HepG2 (cell line): ENCODE data around the gene ZNF540. TPM values are rescaled to one million over a fixed set of nuclear protein-coding genes. Genes with fewer than 3 reads are reported as not detected.

Source experiments
- CREBL2 ChIP-seq: sonication (generic); formaldehyde crosslinking; IDR thresholded peaks from 2 replicates; pipeline ENCODE4 v1.8.1; 2023; ENCODE audit warnings: missing genetic modification reagents, mild to moderate bottlenecking, borderline replicate concordance
- EED ChIP-seq: sonication (generic); formaldehyde crosslinking; IDR thresholded peaks from 2 replicates; pipeline ENCODE4 v1.5.0; 2020; ENCODE audit warnings: mild to moderate bottlenecking, missing genetic modification reagents
- HOXA5 ChIP-seq: sonication (generic); formaldehyde crosslinking; IDR thresholded peaks from 2 replicates; pipeline ENCODE4 v1.4.0; 2020; ENCODE audit warnings: missing genetic modification reagents
- IKZF5 ChIP-seq: IDR thresholded peaks from 2 replicates; pipeline ENCODE4 v1.6.1; 2018; ENCODE audit warnings: missing genetic modification reagents, mild to moderate bottlenecking, missing compliant biosample characterization
- KDM3A ChIP-seq: IDR thresholded peaks from 2 replicates; pipeline ENCODE4 v1.6.1; 2018; ENCODE audit warnings: low read depth, missing compliant biosample characterization
- KLF13 ChIP-seq: sonication (generic); formaldehyde crosslinking; IDR thresholded peaks from 2 replicates; pipeline ENCODE4 v1.4.0; 2020; ENCODE audit warnings: mild to moderate bottlenecking, missing genetic modification reagents
- NAIF1 ChIP-seq: sonication (generic); formaldehyde crosslinking; IDR thresholded peaks from 2 replicates; pipeline ENCODE4 v1.5.0; 2020; ENCODE audit warnings: mild to moderate bottlenecking, missing genetic modification reagents, borderline replicate concordance
- NFE2 ChIP-seq: sonication (generic); formaldehyde crosslinking; IDR thresholded peaks from 2 replicates; pipeline ENCODE4 v1.4.0; 2020; ENCODE audit warnings: missing genetic modification reagents
- NFKB2 ChIP-seq: sonication (generic); formaldehyde crosslinking; IDR thresholded peaks from 2 replicates; pipeline ENCODE4 v1.4.0; 2020; ENCODE audit warnings: missing genetic modification reagents, borderline replicate concordance
- RBM39 ChIP-seq: fragments of 200-400 bp; formaldehyde crosslinking; IDR thresholded peaks from one replicate; pipeline ENCODE4 v1.6.1; 2018; ENCODE audit warnings: antibody characterized with exemption, mild to moderate bottlenecking, low read depth, low read length; ENCODE audit not compliant: poor library complexity, severe bottlenecking
- SP2 ChIP-seq: sonication (generic); formaldehyde crosslinking; IDR thresholded peaks from 2 replicates; pipeline ENCODE4 v1.5.1; 2020; ENCODE audit warnings: mild to moderate bottlenecking, missing genetic modification reagents
- ZBED4 ChIP-seq: sonication (generic); formaldehyde crosslinking; IDR thresholded peaks from 2 replicates; pipeline ENCODE4 v1.4.0; 2020; ENCODE audit warnings: missing genetic modification reagents, borderline replicate concordance
- ZFP36 ChIP-seq: fragments of 150-350 bp; IDR thresholded peaks from 2 replicates; pipeline ENCODE4 v1.6.1; 2018; ENCODE audit warnings: borderline replicate concordance, low read length, low read depth; ENCODE audit not compliant: partially characterized antibody
- ZIK1 ChIP-seq: sonication (generic); formaldehyde crosslinking; IDR thresholded peaks from 2 replicates; pipeline ENCODE4 v1.5.0; 2020; ENCODE audit warnings: mild to moderate bottlenecking, low read depth, missing genetic modification reagents, borderline replicate concordance
- ZNF142 ChIP-seq: sonication (generic); formaldehyde crosslinking; IDR thresholded peaks from 2 replicates; pipeline ENCODE4 v1.4.0; 2020; ENCODE audit warnings: missing genetic modification reagents
- ZNF652 ChIP-seq: IDR thresholded peaks from 2 replicates; pipeline ENCODE4 v1.6.1; 2016; ENCODE audit warnings: low read depth, borderline replicate concordance
- polyA plus RNA-seq, 8 experiments: library from polyadenylated mRNA; depleted of rRNA in 3 of 8; stranded (reverse) in 7 of 8; unstranded in 1 of 8; fragments of >200 nt; fragmentation: Illumina TruSeq in 4 of 8; extraction: Trizol in 4 of 8; gene quantifications; 2 replicates each; pipeline versions ENCODE4 v1.2.1 to v1.2.3, GENCODE V29; 2011 to 2016; ENCODE audit warnings: low read depth in 4 of 8, missing spikeins in 1 of 8, mixed read lengths in 1 of 8; ENCODE audit not compliant: insufficient read depth in 1 of 8
- total RNA-seq, 5 experiments: library from RNA; depleted of rRNA; stranded (reverse); fragments of >200 nt; fragmentation: Illumina TruSeq; extraction: Trizol; gene quantifications; 2 replicates each; pipeline ENCODE4 v1.2.3, GENCODE V29; 2016; ENCODE audit warnings: low read depth in 1 of 5

ZNF540 gene
- total and polyA plus RNA-seq, 2 of the 13 experiments (the other 11 are each of a cell fraction or from before 2014, with no cell fraction given): 0.21 to 0.40 TPM

GRCh38 chr19:37655689-37656371 is 61.2 kb downstream of the ZNF540 start (continued):
- TF ChIP-seq ZNF652 (no peak), NAIF1 (CRISPR knock-in tag) (peak; percentile 95), KDM3A (CRISPR knock-in tag) (peak; percentile 54; the same call in 1 of the 2 replicates), EED (CRISPR knock-in tag) (peak; percentile 87; the same call in 1 of the 2 replicates), ZNF142 (CRISPR knock-in tag) (no peak), NFKB2 (peak; percentile 79; the same call in 1 of the 2 replicates), RBM39 (peak; percentile 61), NFE2 (CRISPR knock-in tag) (no peak), CREBL2 (CRISPR knock-in tag) (no peak), ZBED4 (CRISPR knock-in tag) (no peak; the same call in none of the 2 replicates), HOXA5 (CRISPR knock-in tag) (0 out of 2 replicates have a peak, but pooled peaks have one; percentile 17), ZFP36 (no peak), SP2 (no peak), ZIK1 (CRISPR knock-in tag) (peak; percentile 69), KLF13 (no peak), IKZF5 (CRISPR knock-in tag) (no peak; the same call in 1 of the 2 replicates)
